Ishikawa (cell line): ENCODE data around the gene PILRB.

ENCODE experiments used
- CEBPB ChIP-seq: IDR thresholded peaks from 2 replicates; pipeline ENCODE4 v1.6.1; 2012
- CREB1 ChIP-seq: IDR thresholded peaks from 2 replicates; pipeline ENCODE4 v1.6.1; 2012; ENCODE audit warnings: low read depth
- EGR1 ChIP-seq: IDR thresholded peaks from 2 replicates; pipeline ENCODE4 v1.6.1; 2012
- EP300 ChIP-seq: IDR thresholded peaks from 2 replicates; pipeline ENCODE4 v1.6.1; 2012; ENCODE audit warnings: borderline replicate concordance
- FOXM1 ChIP-seq: IDR thresholded peaks from 2 replicates; pipeline ENCODE4 v1.6.1; 2012; ENCODE audit warnings: low read depth, borderline replicate concordance
- NFIC ChIP-seq: IDR thresholded peaks from 2 replicates; pipeline ENCODE4 v1.6.1; 2012
- RAD21 ChIP-seq: IDR thresholded peaks from 2 replicates; pipeline ENCODE4 v1.6.1; 2012; ENCODE audit warnings: low read depth
- REST ChIP-seq: IDR thresholded peaks from 2 replicates; pipeline ENCODE4 v1.6.1; 2012; ENCODE audit warnings: low read depth, mild to moderate bottlenecking
- TAF1 ChIP-seq: IDR thresholded peaks from 2 replicates; pipeline ENCODE4 v1.6.1; 2012; ENCODE audit warnings: low read depth, mild to moderate bottlenecking
- TCF12 ChIP-seq: IDR thresholded peaks from 2 replicates; pipeline ENCODE4 v1.6.1; 2012; ENCODE audit warnings: low read depth
- TEAD4 ChIP-seq: IDR thresholded peaks from 2 replicates; pipeline ENCODE4 v1.6.1; 2012
- YY1 ChIP-seq: IDR thresholded peaks from 2 replicates; pipeline ENCODE4 v1.6.1; 2012; ENCODE audit warnings: low read depth
- ZBTB7A ChIP-seq: IDR thresholded peaks from 2 replicates; pipeline ENCODE4 v1.6.1; 2012; ENCODE audit warnings: low read depth
- TF ChIP-seq, protein P1 (sequence below): IDR thresholded peaks from 2 replicates; pipeline ENCODE4 v1.6.1; 2012
- TF ChIP-seq, protein P2 (sequence below): IDR thresholded peaks from 2 replicates; pipeline ENCODE4 v1.6.1; 2012

PILRB gene

GRCh38 chr7:100346921-100347320, 11.0 kb upstream of the PILRB start:
- TF ChIP-seq EGR1 (no peak), NFIC (no peak), TAF1 (no peak), CREB1 (no peak), TEAD4 (no peak), EP300 (no peak), REST (no peak), CEBPB (no peak), RAD21 (no peak), FOXM1 (no peak), ZBTB7A (no peak), YY1 (no peak), TCF12 (no peak)
- TF ChIP-seq, protein P1, sequence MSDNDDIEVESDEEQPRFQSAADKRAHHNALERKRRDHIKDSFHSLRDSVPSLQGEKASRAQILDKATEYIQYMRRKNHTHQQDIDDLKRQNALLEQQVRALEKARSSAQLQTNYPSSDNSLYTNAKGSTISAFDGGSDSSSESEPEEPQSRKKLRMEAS: no peak
- TF ChIP-seq, protein P2, sequence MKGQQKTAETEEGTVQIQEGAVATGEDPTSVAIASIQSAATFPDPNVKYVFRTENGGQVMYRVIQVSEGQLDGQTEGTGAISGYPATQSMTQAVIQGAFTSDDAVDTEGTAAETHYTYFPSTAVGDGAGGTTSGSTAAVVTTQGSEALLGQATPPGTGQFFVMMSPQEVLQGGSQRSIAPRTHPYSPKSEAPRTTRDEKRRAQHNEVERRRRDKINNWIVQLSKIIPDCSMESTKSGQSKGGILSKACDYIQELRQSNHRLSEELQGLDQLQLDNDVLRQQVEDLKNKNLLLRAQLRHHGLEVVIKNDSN: no peak

DNA sequence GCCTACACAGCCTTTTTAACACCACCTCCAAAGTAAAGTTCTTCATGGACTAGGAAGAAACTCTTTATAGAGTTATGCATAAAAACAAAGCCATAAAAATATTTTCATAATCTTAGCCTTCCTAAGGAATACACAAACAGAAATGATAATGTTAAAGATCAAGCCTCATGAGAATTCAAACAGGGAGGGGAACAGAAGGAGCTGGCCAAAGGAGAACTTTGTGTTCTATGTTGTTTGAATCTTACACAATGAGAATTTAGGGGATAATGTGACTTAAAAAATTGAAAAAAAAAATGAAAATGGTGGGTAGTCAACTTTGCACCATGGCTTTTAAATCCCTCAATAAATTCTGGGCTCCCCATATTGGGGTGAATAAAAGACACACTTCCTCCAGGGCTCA, 9.1 kb upstream of the PILRB start:
- TF ChIP-seq, protein P1: no peak
- TF ChIP-seq EP300 (no peak), NFIC (no peak), CEBPB (no peak)

- no peak for TF ChIP-seq ZBTB7A
- TF ChIP-seq YY1: no peak
Measured at GRCh38 chr7:100349757-100350156, 8.2 kb upstream of the PILRB start.

- TF ChIP-seq EGR1 (no peak), EP300 (no peak), FOXM1 (no peak), CREB1 (no peak), TAF1 (no peak), ZBTB7A (no peak)
- TF ChIP-seq, protein P1: no peak
Measured at GRCh38 chr7:100351657-100352058, 6.3 kb upstream of the PILRB start.

DNA sequence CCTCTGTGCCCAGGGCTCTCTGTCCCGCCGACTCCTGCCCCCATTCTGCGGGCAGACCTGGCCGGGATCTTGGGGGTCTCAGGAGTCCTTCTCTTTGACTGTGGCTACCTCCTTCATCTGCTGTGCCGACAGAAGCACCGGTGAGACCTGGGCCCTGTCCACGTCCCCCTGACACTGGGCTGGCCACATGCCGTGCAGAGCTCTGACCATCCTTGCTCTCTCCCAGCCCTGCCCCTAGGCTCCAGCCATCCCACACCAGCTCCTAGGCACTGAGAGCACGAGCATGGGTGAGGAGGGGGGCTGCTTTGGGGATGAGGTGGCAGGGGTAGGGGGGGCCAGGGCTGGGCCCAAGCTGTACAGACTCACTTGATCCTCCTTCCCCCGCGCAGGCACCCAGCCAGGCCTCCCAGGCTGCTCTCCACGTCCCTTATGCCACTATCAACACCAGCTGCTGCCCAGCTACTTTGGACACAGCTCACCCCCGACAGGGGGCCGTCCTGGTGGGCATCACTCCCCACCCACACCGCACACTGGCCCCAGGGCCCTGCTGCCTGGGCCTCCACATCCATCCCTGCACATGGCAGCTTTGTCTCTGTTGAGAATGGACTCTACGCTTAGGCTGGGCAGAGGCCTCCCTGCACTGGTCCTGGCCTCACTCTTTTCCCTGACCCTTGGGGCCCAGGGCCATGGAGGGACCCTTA, 4.8 kb upstream of the PILRB start:
- no peak for TF ChIP-seq RAD21
- TF ChIP-seq EP300: no peak
- TF ChIP-seq, protein P2: no peak
- TF ChIP-seq, protein P1: no peak

DNA sequence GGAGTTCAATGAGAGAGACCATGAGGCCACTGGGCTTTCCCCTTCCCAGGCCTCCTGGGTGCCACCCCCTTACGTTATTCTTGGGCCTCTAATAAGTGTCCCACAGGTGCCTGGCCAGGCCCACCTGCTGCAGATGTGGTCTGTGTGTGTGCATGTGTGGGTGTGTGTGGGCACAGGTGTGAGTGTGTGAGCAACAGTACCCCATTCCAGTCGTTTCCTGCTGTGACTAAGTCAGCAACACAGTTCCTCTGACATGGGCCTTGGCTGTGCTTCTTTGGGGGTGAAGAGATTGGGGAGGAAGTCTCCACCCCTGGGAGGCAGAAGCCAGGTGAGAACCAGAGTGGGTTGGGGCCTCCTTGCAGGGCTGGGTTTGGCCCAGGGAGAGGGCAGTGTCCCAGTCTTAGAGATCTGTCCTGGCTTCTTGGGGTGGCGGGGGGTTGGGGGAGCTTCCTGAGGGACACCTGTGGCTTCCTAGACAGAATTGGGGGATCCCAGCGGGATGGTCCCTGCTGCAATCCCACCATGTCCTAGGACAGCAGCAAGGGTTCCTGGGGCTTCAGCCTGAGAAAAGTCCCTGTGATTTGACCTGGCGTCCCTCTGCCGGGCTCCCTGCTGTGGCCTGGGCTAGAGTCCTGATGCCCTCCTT, 4.1 kb upstream of the PILRB start:
- TF ChIP-seq TEAD4 (no peak), ZBTB7A (no peak), TCF12 (no peak), YY1 (no peak), FOXM1 (no peak), NFIC (no peak), RAD21 (no peak), EGR1 (no peak), CEBPB (no peak)
- TF ChIP-seq, protein P1: no peak

GRCh38 chr7:100356416-100357068, 1.4 kb upstream of the PILRB start:
- TF ChIP-seq TCF12 (no peak), REST (no peak), EP300 (no peak), FOXM1 (no peak)
- TF ChIP-seq, protein P2: no peak
